GM23338 (cell line): Measurements from ENCODE around the gene HDAC11.
A peak's percentile ranks its signal among the peaks of the same experiment; 100 is the strongest.

Experiments
- CTCF ChIP-seq, 2 experiments: fragments of 200-600 bp in 1 of 2; sonication (generic) in 1 of 2; conservative IDR thresholded peaks; 2 replicates each; pipeline versions ENCODE4 v1.5.1 to v1.6.1; 2016 to 2017; ENCODE audit warnings: antibody characterized with exemption in 2 of 2, low read depth in 2 of 2, mild to moderate bottlenecking in 2 of 2, moderate library complexity in 1 of 2
- EZH2 ChIP-seq: fragments of 200-600 bp; sonication (generic); IDR thresholded peaks from one replicate; pipeline ENCODE4 v1.8.0; 2017; ENCODE audit warnings: antibody characterized with exemption, mild to moderate bottlenecking, low read depth; ENCODE audit not compliant: unreplicated experiment
- EZH2phosphoT487 ChIP-seq: fragments of 200-600 bp; sonication (generic); IDR thresholded peaks from one replicate; pipeline ENCODE4 v1.8.1; 2018; ENCODE audit warnings: antibody characterized with exemption; ENCODE audit not compliant: unreplicated experiment
- JUNB ChIP-seq: IDR thresholded peaks from one replicate; pipeline ENCODE4 v1.6.1; 2016; ENCODE audit warnings: antibody characterized with exemption; ENCODE audit not compliant: unreplicated experiment
- POLR2AphosphoS5 ChIP-seq: IDR thresholded peaks from 2 replicates; pipeline ENCODE4 v1.6.1; 2016; ENCODE audit warnings: antibody characterized with exemption, low read depth
- REST ChIP-seq: IDR thresholded peaks from one replicate; pipeline ENCODE4 v1.6.1; 2018; ENCODE audit warnings: antibody characterized with exemption; ENCODE audit not compliant: unreplicated experiment
- ZNF114 ChIP-seq: fragments of 250-450 bp; sonication (Bioruptor Pico); IDR thresholded peaks from 2 replicates; pipeline ENCODE4 v1.5.0; 2020; ENCODE audit warnings: mild to moderate bottlenecking, moderate library complexity

- no peak for TF ChIP-seq POLR2AphosphoS5
- peak; percentile 67 for TF ChIP-seq CTCF (conservative IDR thresholded peaks at IDR 0.05; ENCODE audit: low read depth in 2 of 2)
- no peak for TF ChIP-seq REST
- no peak for TF ChIP-seq EZH2phosphoT487
- TF ChIP-seq EZH2 = no peak
- no peak for TF ChIP-seq JUNB
- TF ChIP-seq ZNF114 = no peak
These were observed 14.6 kb downstream of the HDAC11 start for GRCh38 chr3:13494463-13495350.
